ENCODE measurements around the gene BMPR1A.

GRCh38 chr10:86733260-86733671 lies 23.2 kb upstream of the BMPR1A start:
- TF ChIP-seq, protein P1, sequence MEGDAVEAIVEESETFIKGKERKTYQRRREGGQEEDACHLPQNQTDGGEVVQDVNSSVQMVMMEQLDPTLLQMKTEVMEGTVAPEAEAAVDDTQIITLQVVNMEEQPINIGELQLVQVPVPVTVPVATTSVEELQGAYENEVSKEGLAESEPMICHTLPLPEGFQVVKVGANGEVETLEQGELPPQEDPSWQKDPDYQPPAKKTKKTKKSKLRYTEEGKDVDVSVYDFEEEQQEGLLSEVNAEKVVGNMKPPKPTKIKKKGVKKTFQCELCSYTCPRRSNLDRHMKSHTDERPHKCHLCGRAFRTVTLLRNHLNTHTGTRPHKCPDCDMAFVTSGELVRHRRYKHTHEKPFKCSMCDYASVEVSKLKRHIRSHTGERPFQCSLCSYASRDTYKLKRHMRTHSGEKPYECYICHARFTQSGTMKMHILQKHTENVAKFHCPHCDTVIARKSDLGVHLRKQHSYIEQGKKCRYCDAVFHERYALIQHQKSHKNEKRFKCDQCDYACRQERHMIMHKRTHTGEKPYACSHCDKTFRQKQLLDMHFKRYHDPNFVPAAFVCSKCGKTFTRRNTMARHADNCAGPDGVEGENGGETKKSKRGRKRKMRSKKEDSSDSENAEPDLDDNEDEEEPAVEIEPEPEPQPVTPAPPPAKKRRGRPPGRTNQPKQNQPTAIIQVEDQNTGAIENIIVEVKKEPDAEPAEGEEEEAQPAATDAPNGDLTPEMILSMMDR (conservative IDR thresholded peaks at IDR 0.05), result no peak
- no peak for TF ChIP-seq EZH2 (IDR thresholded peaks at IDR 0.05; ENCODE audit: low read depth)

Measured in PC-9 (cell line).